Lung (tissue), 12 donors: ENCODE results near the gene ECT2. TPM values are rescaled to one million over a fixed set of nuclear protein-coding genes. Genes with fewer than 3 reads are reported as not detected.

Experiments used
- ATAC-seq: fragments of 200-7000 bp; cut with Tn5 transposase; one replicate; pipeline ENCODE4 v1.9.1; 2020; ENCODE audit warnings: moderate number of reproducible peaks; ENCODE audit not compliant: insufficient read depth, low FRiP score
- DNase-seq, 3 donors: peaks; one replicate each; pipeline ENCODE4 v3.0.0-alpha.2; 2013 to 2017
- H3K27ac ChIP-seq, 2 donors: one replicate each; pipeline ENCODE4 v1.5.1; 2013; ENCODE audit warnings: mild to moderate bottlenecking in 2 of 2, moderate library complexity in 2 of 2, control low read depth in 1 of 2, inconsistent platforms in 1 of 2, low read depth in 1 of 2, low read length in 1 of 2
- H3K27me3 ChIP-seq, 3 donors: one replicate each; pipeline ENCODE4 v1.5.1; 2013; ENCODE audit warnings: low read length in 2 of 3; ENCODE audit not compliant: control insufficient read depth in 3 of 3, insufficient read depth in 3 of 3
- H3K36me3 ChIP-seq, 4 donors: one replicate each; pipeline ENCODE4 v1.5.1; 2013; ENCODE audit warnings: low read length in 4 of 4, mild to moderate bottlenecking in 1 of 4, moderate library complexity in 1 of 4; ENCODE audit not compliant: control insufficient read depth in 4 of 4, insufficient read depth in 4 of 4
- H3K4me1 ChIP-seq, 5 donors: one replicate each; pipeline ENCODE4 v1.5.1; 2013; ENCODE audit warnings: low read length in 5 of 5, mild to moderate bottlenecking in 2 of 5, moderate library complexity in 1 of 5; ENCODE audit not compliant: control insufficient read depth in 5 of 5, insufficient read depth in 5 of 5
- H3K4me3 ChIP-seq: one replicate; pipeline ENCODE4 v1.5.1; 2013; ENCODE audit warnings: mild to moderate bottlenecking, control low read depth, moderate library complexity
- H3K9ac ChIP-seq, 2 donors: one replicate each; pipeline ENCODE4 v1.5.1; 2013; ENCODE audit warnings: low read length in 2 of 2, control low read depth in 1 of 2; ENCODE audit not compliant: insufficient read depth in 1 of 2
- H3K9me3 ChIP-seq, 4 donors: one replicate each; pipeline ENCODE4 v1.5.1; 2013; ENCODE audit warnings: low read length in 3 of 4, mild to moderate bottlenecking in 1 of 4, moderate library complexity in 1 of 4; ENCODE audit not compliant: control insufficient read depth in 4 of 4, insufficient read depth in 3 of 4
- CTCF ChIP-seq: IDR thresholded peaks from 2 replicates; pipeline ENCODE4 v1.5.1; 2012; ENCODE audit warnings: mild to moderate bottlenecking; ENCODE audit errors: control extremely low read depth, extremely low read depth
- WGBS, 2 donors: extraction: QIAGEN DNeasy Blood & Tissue Kit; methylation state at CpG; one replicate each; pipeline ENCODE4 v1.1.7; 2013; 5-methylcytosine and 5-hydroxymethylcytosine counted together
- polyA plus RNA-seq, 2 donors: library from polyadenylated mRNA; stranded (reverse); fragments of 200-250 nt; gene quantifications; one replicate each; pipeline ENCODE4 v1.2.1, GENCODE V29; 2013
- total RNA-seq, 2 donors: library from RNA; depleted of rRNA in 1 of 2; stranded (reverse); fragments of >200 nt in 1 of 2; gene quantifications; one replicate each; pipeline ENCODE4 v1.2.1, GENCODE V29; 2014 to 2021
- donor health status: control.
- donor health status: control.
- donor health status: Bipolar disorder and iron deficiency.
- donor health status: healthy.
- donor health status: DM: yes; HTN: yes; CAD: no.

ECT2 gene
- total and polyA plus RNA-seq, 4 donors, result 4.2 to 19.5 (median 8.5) TPM

GRCh38 chr3:172840913-172841312 lies 90.4 kb downstream of the ECT2 start:
- H3K9ac ChIP-seq, result no peak overlapping the region
- H3K9me3 ChIP-seq, result no peaks in the 10 kb centered on the region
- TF ChIP-seq CTCF, result no peak
- DNase-seq (no peak), ATAC-seq (no peak)
- no peak overlapping the region for H3K27ac ChIP-seq
- H3K4me1 ChIP-seq, result peaks cover 0 to 1% (median 0%) of the 10 kb centered on the region in 5 donors
- no peaks in the 10 kb centered on the region for H3K27me3 ChIP-seq
- no peak overlapping the region for H3K4me3 ChIP-seq
- H3K36me3 ChIP-seq, result no peaks in the 10 kb centered on the region
- WGBS, 2 donors, result 41 to 44% methylated on average over 4 of the region's 4 CpGs

GRCh38 chr3:172844428-172844827 lies 93.9 kb downstream of the ECT2 start:
- no peak overlapping the region for H3K9ac ChIP-seq
- no peak for TF ChIP-seq CTCF
- ATAC-seq (no peak), DNase-seq (no peak)
- 73 to 93% methylated on average over 4 of the region's 4 CpGs for WGBS, 2 donors
- H3K4me3 ChIP-seq, result no peak overlapping the region
- no peaks in the 10 kb centered on the region for H3K9me3 ChIP-seq
- H3K27me3 ChIP-seq, result no peaks in the 10 kb centered on the region
- H3K36me3 ChIP-seq, result no peaks in the 10 kb centered on the region
- H3K4me1 ChIP-seq, result peaks cover 0 to under 1% (median 0%) of the 10 kb centered on the region in 5 donors
- no peak overlapping the region for H3K27ac ChIP-seq

- Histone ChIP-seq H3K4me1 (no peaks in the 10 kb centered on the region), H3K9me3 (no peaks in the 10 kb centered on the region), H3K4me3 (no peak overlapping the region), H3K27me3 (no peaks in the 10 kb centered on the region), H3K36me3 (no peaks in the 10 kb centered on the region), H3K27ac (no peak overlapping the region), H3K9ac (no peak overlapping the region)
- 32 to 49% methylated on average over 4 of the region's 4 CpGs for WGBS, 2 donors
- no peak for DNase-seq
- no peak for ATAC-seq
- TF ChIP-seq CTCF, result no peak
These were observed 95.6 kb downstream of the ECT2 start for GRCh38 chr3:172846103-172846561.

- Histone ChIP-seq H3K36me3 (no peaks in the 10 kb centered on the region), H3K4me3 (no peak overlapping the region), H3K27me3 (no peaks in the 10 kb centered on the region), H3K9me3 (no peaks in the 10 kb centered on the region), H3K4me1 (no peaks in the 10 kb centered on the region), H3K9ac (no peak overlapping the region), H3K27ac (no peak overlapping the region)
- no peak for ATAC-seq
- 83 to 84% methylated on average over 2 of the region's 2 CpGs for WGBS, 2 donors
- no peak for TF ChIP-seq CTCF
- no peak for DNase-seq
These were observed 96.2 kb downstream of the ECT2 start for GRCh38 chr3:172846706-172847105.
